OCI-LY1 (cell line): Measurements from ENCODE around the gene SMIM41.

Experiments
- EZH2 ChIP-seq: fragments of 200-600 bp; sonication (generic), shearing (Covaris generic); IDR thresholded peaks from 2 replicates; pipeline ENCODE4 v1.8.0; 2017; ENCODE audit warnings: borderline replicate concordance, mixed run types, mild to moderate bottlenecking, antibody characterized with exemption, low read length, moderate library complexity, mixed read lengths
- TF ChIP-seq, protein P1 (sequence below): fragments of 200-600 bp; sonication (generic), shearing (Covaris generic); IDR thresholded peaks from 2 replicates; pipeline ENCODE4 v1.5.1; 2017; ENCODE audit warnings: mild to moderate bottlenecking, antibody characterized with exemption, low read length, moderate library complexity, mixed read lengths

DNA sequence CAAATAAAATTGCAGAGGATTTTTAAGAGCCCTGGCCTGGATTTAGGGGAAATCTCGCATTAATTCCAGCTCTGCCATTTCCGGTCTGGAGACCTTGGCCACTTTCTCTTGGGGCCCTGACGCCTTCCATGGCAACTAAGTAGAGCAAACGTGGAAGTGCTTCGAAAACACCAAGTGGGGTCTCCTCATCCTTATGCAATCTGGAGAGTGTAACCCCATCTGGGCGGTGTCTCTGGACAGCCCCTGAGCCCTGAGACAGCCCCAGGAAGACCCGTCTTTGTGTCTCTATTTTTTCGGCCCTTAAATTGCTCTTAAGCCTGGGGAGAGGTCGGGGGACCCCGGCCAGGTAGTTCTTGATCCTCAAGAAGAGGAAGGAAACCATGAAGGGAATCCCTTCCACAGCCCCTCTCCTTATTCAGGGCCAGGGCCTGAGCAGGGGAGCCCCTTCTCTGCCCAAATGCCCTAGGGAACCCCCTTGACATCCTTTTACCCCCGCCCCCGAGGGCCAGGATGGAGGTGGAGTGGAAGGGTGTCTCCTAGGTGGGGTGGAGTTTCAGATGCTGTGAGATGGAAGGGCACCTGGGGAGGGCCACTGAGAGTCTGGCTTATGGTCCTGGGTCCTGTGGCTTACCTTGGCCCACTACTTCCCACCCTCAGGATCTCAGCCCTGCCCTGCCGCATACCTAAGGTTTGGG lies 45.9 kb upstream of the SMIM41 start:
- TF ChIP-seq, protein P1, sequence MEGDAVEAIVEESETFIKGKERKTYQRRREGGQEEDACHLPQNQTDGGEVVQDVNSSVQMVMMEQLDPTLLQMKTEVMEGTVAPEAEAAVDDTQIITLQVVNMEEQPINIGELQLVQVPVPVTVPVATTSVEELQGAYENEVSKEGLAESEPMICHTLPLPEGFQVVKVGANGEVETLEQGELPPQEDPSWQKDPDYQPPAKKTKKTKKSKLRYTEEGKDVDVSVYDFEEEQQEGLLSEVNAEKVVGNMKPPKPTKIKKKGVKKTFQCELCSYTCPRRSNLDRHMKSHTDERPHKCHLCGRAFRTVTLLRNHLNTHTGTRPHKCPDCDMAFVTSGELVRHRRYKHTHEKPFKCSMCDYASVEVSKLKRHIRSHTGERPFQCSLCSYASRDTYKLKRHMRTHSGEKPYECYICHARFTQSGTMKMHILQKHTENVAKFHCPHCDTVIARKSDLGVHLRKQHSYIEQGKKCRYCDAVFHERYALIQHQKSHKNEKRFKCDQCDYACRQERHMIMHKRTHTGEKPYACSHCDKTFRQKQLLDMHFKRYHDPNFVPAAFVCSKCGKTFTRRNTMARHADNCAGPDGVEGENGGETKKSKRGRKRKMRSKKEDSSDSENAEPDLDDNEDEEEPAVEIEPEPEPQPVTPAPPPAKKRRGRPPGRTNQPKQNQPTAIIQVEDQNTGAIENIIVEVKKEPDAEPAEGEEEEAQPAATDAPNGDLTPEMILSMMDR: no peak
- TF ChIP-seq EZH2: no peak
